IMR-90 (cell line): ENCODE data around the gene TULP4. TPM values are rescaled to one million over a fixed set of nuclear protein-coding genes. Genes with fewer than 3 reads are reported as not detected.
A peak's percentile ranks its signal among the peaks of the same experiment; 100 is the strongest.

Experiments
- ATAC-seq: fragments of 200-7000 bp; cut with Tn5 transposase; 2 replicates; pipeline ENCODE4 v1.9.1; 2020; ENCODE audit warnings: low read depth, mild to moderate bottlenecking, moderate library complexity
- BruUV-seq: library from RNA; stranded (reverse); fragments of 400-500 nt; replicated peaks from 2 replicates; lab custom pipeline; 2021; lab: Mats Ljungman, UMichigan
- CTCF ChIA-PET: fragments of 300-600 bp; formaldehyde crosslinking; extraction: SDS; loops from one replicate; lab custom pipeline; 2021; ENCODE audit warnings: antibody characterized with exemption; lab: Yijun Ruan, JAX
- POLR2A ChIA-PET: fragments of 300-600 bp; sonication (Branson Sonifier 250); formaldehyde crosslinking; loops from one replicate; lab custom pipeline; 2022; ENCODE audit warnings: antibody characterized with exemption; ENCODE audit not compliant: unreplicated experiment; lab: Charles Lee
- DNase-seq: peaks from one replicate; pipeline ENCODE4 v3.0.0; 2013
- H2AFZ ChIP-seq: replicated peaks from 2 replicates; pipeline ENCODE3; 2013; ENCODE audit warnings: low read length, mild to moderate bottlenecking; ENCODE audit not compliant: poor library complexity
- H2AK5ac ChIP-seq: 2 replicates; pipeline ENCODE4 v1.6.1; 2013; ENCODE audit warnings: low read depth, low read length, inconsistent platforms
- H2AK9ac ChIP-seq: replicated peaks from 2 replicates; pipeline ENCODE3; 2013; ENCODE audit warnings: mild to moderate bottlenecking, low read depth, low read length, moderate library complexity; ENCODE audit not compliant: poor library complexity
- H2BK120ac ChIP-seq: 2 replicates; pipeline ENCODE4 v1.6.1; 2013; ENCODE audit warnings: low read depth, low read length, inconsistent platforms
- H2BK15ac ChIP-seq: 3 replicates; pipeline ENCODE4 v1.6.1; 2013; ENCODE audit warnings: low read depth, low read length, inconsistent platforms
- H2BK20ac ChIP-seq: 2 replicates; pipeline ENCODE4 v1.6.1; 2013; ENCODE audit warnings: low read depth, mild to moderate bottlenecking, inconsistent platforms, low read length, moderate library complexity
- H2BK5ac ChIP-seq: 2 replicates; pipeline ENCODE4 v1.6.1; 2013; ENCODE audit warnings: mild to moderate bottlenecking, low read depth, low read length, inconsistent platforms; ENCODE audit not compliant: poor library complexity, severe bottlenecking
- H3K14ac ChIP-seq: replicated peaks from 2 replicates; pipeline ENCODE4 v1.6.1; 2013; ENCODE audit warnings: low read depth, low read length, inconsistent platforms
- H3K18ac ChIP-seq: 2 replicates; pipeline ENCODE4 v1.6.1; 2013; ENCODE audit warnings: low read depth, low read length, control low read depth
- H3K23ac ChIP-seq: 2 replicates; pipeline ENCODE4 v1.6.1; 2013; ENCODE audit warnings: low read depth, low read length, inconsistent platforms
- H3K27ac ChIP-seq: 2 replicates; pipeline ENCODE4 v1.5.1; 2013; ENCODE audit warnings: mild to moderate bottlenecking, control low read depth, low read length; ENCODE audit not compliant: insufficient read depth
- H3K27me3 ChIP-seq: 2 replicates; pipeline ENCODE4 v1.6.1; 2013; ENCODE audit warnings: low read length; ENCODE audit not compliant: control insufficient read depth, insufficient read depth
- H3K36me3 ChIP-seq: 2 replicates; pipeline ENCODE4 v1.6.1; 2013; ENCODE audit warnings: low read length, mixed read lengths; ENCODE audit not compliant: control insufficient read depth, insufficient read depth
- H3K4ac ChIP-seq: 2 replicates; pipeline ENCODE4 v1.6.1; 2013; ENCODE audit warnings: low read depth, low read length, inconsistent platforms
- H3K4me1 ChIP-seq: 2 replicates; pipeline ENCODE4 v1.6.1; 2013; ENCODE audit warnings: low read length, mixed read lengths; ENCODE audit not compliant: control insufficient read depth, insufficient read depth
- H3K4me2 ChIP-seq: 2 replicates; pipeline ENCODE4 v1.6.1; 2013; ENCODE audit warnings: low read depth, mild to moderate bottlenecking, control low read depth, low read length, moderate library complexity
- H3K4me3 ChIP-seq: 2 replicates; pipeline ENCODE4 v1.5.1; 2013; ENCODE audit warnings: low read depth, mild to moderate bottlenecking, control low read depth, low read length, moderate library complexity; ENCODE audit not compliant: insufficient read depth
- H3K56ac ChIP-seq: 2 replicates; pipeline ENCODE4 v1.6.1; 2013; ENCODE audit warnings: low read length, inconsistent platforms; ENCODE audit not compliant: insufficient read depth; ENCODE audit errors: extremely low read depth
- H3K79me1 ChIP-seq, 2 experiments: 2 replicates each; pipeline ENCODE4 v1.6.1; 2013; ENCODE audit warnings: low read length in 2 of 2, inconsistent platforms in 1 of 2, low read depth in 1 of 2
- H3K9ac ChIP-seq: 2 replicates; pipeline ENCODE4 v1.6.1; 2013; ENCODE audit warnings: low read depth, low read length, control low read depth
- H3K9me1 ChIP-seq: 2 replicates; pipeline ENCODE4 v1.6.1; 2013; ENCODE audit warnings: low read length, inconsistent platforms; ENCODE audit not compliant: insufficient read depth
- H3K9me3 ChIP-seq: 2 replicates; pipeline ENCODE4 v1.6.1; 2013; ENCODE audit warnings: low read length; ENCODE audit not compliant: control insufficient read depth, insufficient read depth
- H4K20me1 ChIP-seq: 2 replicates; pipeline ENCODE4 v1.6.1; 2013; ENCODE audit warnings: low read length, inconsistent platforms; ENCODE audit not compliant: insufficient read depth
- H4K5ac ChIP-seq: 2 replicates; pipeline ENCODE4 v1.6.1; 2013; ENCODE audit warnings: mild to moderate bottlenecking, low read depth, low read length, control low read depth
- H4K8ac ChIP-seq, 2 experiments: 2 replicates each; pipeline ENCODE4 v1.6.1; 2013; ENCODE audit warnings: low read depth in 2 of 2, low read length in 2 of 2, control low read depth in 1 of 2, inconsistent platforms in 1 of 2
- H4K91ac ChIP-seq: 2 replicates; pipeline ENCODE4 v1.6.1; 2013; ENCODE audit warnings: low read depth, low read length, inconsistent platforms; ENCODE audit not compliant: insufficient read depth
- BHLHE40 ChIP-seq: fragments of 150-350 bp; IDR thresholded peaks from 2 replicates; pipeline ENCODE4 v1.6.1; 2016; ENCODE audit warnings: mild to moderate bottlenecking, low read depth, low read length
- CEBPB ChIP-seq: IDR thresholded peaks from 2 replicates; pipeline ENCODE4 v1.6.1; 2012; ENCODE audit warnings: low read depth, low read length, improper control_type of control experiment
- CHD1 ChIP-seq: IDR thresholded peaks from 2 replicates; pipeline ENCODE4 v1.6.1; 2012; ENCODE audit warnings: low read depth, low read length, improper control_type of control experiment
- FOS ChIP-seq: fragments of 150-350 bp; IDR thresholded peaks from 2 replicates; pipeline ENCODE4 v1.6.1; 2016; ENCODE audit warnings: low read depth, low read length
- MAZ ChIP-seq: IDR thresholded peaks from 2 replicates; pipeline ENCODE4 v1.6.1; 2012; ENCODE audit warnings: low read depth, mild to moderate bottlenecking, low read length, improper control_type of control experiment, moderate library complexity, borderline replicate concordance
- MXI1 ChIP-seq: IDR thresholded peaks from 2 replicates; pipeline ENCODE4 v1.6.1; 2012; ENCODE audit warnings: low read depth, mild to moderate bottlenecking, low read length, moderate library complexity, borderline replicate concordance
- NFE2L2 ChIP-seq: fragments of 150-350 bp; IDR thresholded peaks from 2 replicates; pipeline ENCODE4 v1.6.1; 2016; ENCODE audit warnings: low read depth, mild to moderate bottlenecking, low read length
- POLR2A ChIP-seq: IDR thresholded peaks from 2 replicates; pipeline ENCODE4 v1.6.1; 2012; ENCODE audit warnings: mild to moderate bottlenecking, low read depth, low read length
- RAD21 ChIP-seq: IDR thresholded peaks from 2 replicates; pipeline ENCODE4 v1.6.1; 2012; ENCODE audit warnings: low read length, improper control_type of control experiment
- RCOR1 ChIP-seq: IDR thresholded peaks from 2 replicates; pipeline ENCODE4 v1.6.1; 2012; ENCODE audit warnings: mild to moderate bottlenecking, low read length, improper control_type of control experiment; ENCODE audit not compliant: insufficient replicate concordance
- RFX5 ChIP-seq: IDR thresholded peaks from 2 replicates; pipeline ENCODE4 v1.8.0; 2012; ENCODE audit warnings: low read depth, mild to moderate bottlenecking, low read length, moderate library complexity
- WGBS, 2 experiments: methylation state at CpG; one replicate each; pipeline versions ENCODE4 v1.1.5 to v1.1.7; 2013; ENCODE audit warnings: missing lambda C conversion rate in 2 of 2; ENCODE audit not compliant: insufficient read length in 1 of 2; ENCODE audit errors: extremely low coverage in 2 of 2; 5-methylcytosine and 5-hydroxymethylcytosine counted together
- dilution Hi-C: fragments of 300-500 bp; cut with HindIII; formaldehyde crosslinking; loops from one replicate; pipeline ENCODE4 v1.14.3; 2018; ENCODE audit warnings: low sequenced_read_pairs; ENCODE audit not compliant: unreplicated experiment
- in situ Hi-C: fragments of 300-500 bp; cut with MboI; formaldehyde crosslinking; loops from 3 replicates; pipeline ENCODE4 v1.14.3; 2019; ENCODE audit warnings: low sequenced_read_pairs, inconsistent platforms, mixed read lengths
- intact Hi-C: fragments of 100-400 bp; cut with micrococcal nuclease; formaldehyde crosslinking; loops from 2 replicates; pipeline ENCODE4 v1.10.0; 2022
- polyA plus RNA-seq, 3 experiments: library from polyadenylated mRNA; depleted of rRNA; stranded (reverse); fragments of >200 nt; gene quantifications; 2 replicates each; pipeline ENCODE4 v1.2.3, GENCODE V29; 2012; ENCODE audit warnings: low replicate concordance in 1 of 3
- total RNA-seq: library from RNA; depleted of rRNA; stranded (reverse); fragments of >200 nt; gene quantifications from 2 replicates; pipeline ENCODE4 v1.2.3, GENCODE V29; 2012
- TF ChIP-seq, protein P1 (sequence below): conservative IDR thresholded peaks from 2 replicates; pipeline ENCODE4 v1.5.1; 2012; ENCODE audit warnings: mild to moderate bottlenecking, low read depth, low read length, improper control_type of control experiment
- TF ChIP-seq, protein P2 (sequence below): fragments of 150-350 bp; IDR thresholded peaks from 2 replicates; pipeline ENCODE4 v1.6.1; 2017; ENCODE audit warnings: mild to moderate bottlenecking, antibody characterized with exemption, low read length, low read depth

The TULP4 gene
- total and polyA plus RNA-seq, 2 of the 4 experiments (the other 2 are of a cell fraction) = 8.1 to 30.6 TPM

GRCh38 chr6:158559895-158560835 is 247.9 kb downstream of the TULP4 start, which contains the start of gene TMEM181:
Gene TMEM181 (plus strand): TSS chr6:158560091. CDS start chr6:158560225, 134 bp downstream.
- intact Hi-C loops (loop anchor here (2.0 kb wide), 1 partner anchor 41 kb away; no protein-coding TSS in a partner anchor), dilution Hi-C loops (no loop called here), in situ Hi-C loops (no loop called here)
- ChIA-PET CTCF (interaction anchor here (0.8 kb wide), 1 partner anchor 10 kb away, joined by 3 read pairs; no protein-coding TSS in a partner anchor), POLR2A (interaction anchor here (0.7 kb wide), 1 partner anchor 125 kb away, joined by 3 read pairs; no protein-coding TSS in a partner anchor)
- H2AK5ac ChIP-seq = peak within 1 kb of the TSS; percentile 62
- peak within 1 kb of the TSS; percentile 95 for H3K27ac ChIP-seq
- H4K91ac ChIP-seq = peak within 1 kb of the TSS; percentile 95
- peak within 1 kb of the TSS; percentile 76 for H3K4me3 ChIP-seq
- no peaks in the 10 kb centered on the region for H3K27me3 ChIP-seq
- DNase-seq (peak; percentile 80), ATAC-seq (peak; percentile 74)
- H4K5ac ChIP-seq = peak within 1 kb of the TSS; percentile 100
- H3K79me1 ChIP-seq = peaks cover 13 to 47% of the 10 kb centered on the region in 2 experiments; a peak in 3 of 4 replicates
- H3K56ac ChIP-seq = peak within 1 kb of the TSS; percentile 91
- H2AFZ ChIP-seq = peak within 1 kb of the TSS; percentile 90
- no TSS peak for BruUV-seq
- H3K4me2 ChIP-seq = peak within 1 kb of the TSS; percentile 95
- peak within 1 kb of the TSS; percentile 89 for H3K23ac ChIP-seq
- H4K20me1 ChIP-seq = peaks cover 43% of the 10 kb centered on the region
- H2BK20ac ChIP-seq = peak within 1 kb of the TSS; percentile 50; the same call in 1 of the 2 replicates
- peak within 1 kb of the TSS; percentile 96 for H3K9ac ChIP-seq
- no peaks in the 10 kb centered on the region for H3K36me3 ChIP-seq
- peak within 1 kb of the TSS; percentile 94 for H3K18ac ChIP-seq
- peak within 1 kb of the TSS; percentile 87 for H3K4ac ChIP-seq
- peak within 1 kb of the TSS; percentile 76 for H2BK5ac ChIP-seq
- H2AK9ac ChIP-seq = peak within 1 kb of the TSS; percentile 91
- peak within 1 kb of the TSS; percentile 50 for H2BK120ac ChIP-seq
- no peaks in the 10 kb centered on the region for H3K9me3 ChIP-seq
- peak within 1 kb of the TSS; percentile 98 to 99 for H4K8ac ChIP-seq
- WGBS, 2 experiments = 0% methylated on average over 73 of the region's 120 CpGs; no CpG with 5 or more reads in 1 of the 2 experiments
- H2BK15ac ChIP-seq = peak within 1 kb of the TSS; percentile 55; the same call in 2 of the 3 replicates
- H3K4me1 ChIP-seq = peaks cover 12% of the 10 kb centered on the region
- peak within 1 kb of the TSS; percentile 93 for H3K14ac ChIP-seq
- peaks cover 25% of the 10 kb centered on the region for H3K9me1 ChIP-seq
- no peak for TF ChIP-seq CHD1
- no peak; the same call in 1 of the 2 replicates for TF ChIP-seq RAD21
- no peak for TF ChIP-seq RFX5
- no peak for TF ChIP-seq CEBPB
- no peak for TF ChIP-seq MXI1
- TF ChIP-seq, protein P1, sequence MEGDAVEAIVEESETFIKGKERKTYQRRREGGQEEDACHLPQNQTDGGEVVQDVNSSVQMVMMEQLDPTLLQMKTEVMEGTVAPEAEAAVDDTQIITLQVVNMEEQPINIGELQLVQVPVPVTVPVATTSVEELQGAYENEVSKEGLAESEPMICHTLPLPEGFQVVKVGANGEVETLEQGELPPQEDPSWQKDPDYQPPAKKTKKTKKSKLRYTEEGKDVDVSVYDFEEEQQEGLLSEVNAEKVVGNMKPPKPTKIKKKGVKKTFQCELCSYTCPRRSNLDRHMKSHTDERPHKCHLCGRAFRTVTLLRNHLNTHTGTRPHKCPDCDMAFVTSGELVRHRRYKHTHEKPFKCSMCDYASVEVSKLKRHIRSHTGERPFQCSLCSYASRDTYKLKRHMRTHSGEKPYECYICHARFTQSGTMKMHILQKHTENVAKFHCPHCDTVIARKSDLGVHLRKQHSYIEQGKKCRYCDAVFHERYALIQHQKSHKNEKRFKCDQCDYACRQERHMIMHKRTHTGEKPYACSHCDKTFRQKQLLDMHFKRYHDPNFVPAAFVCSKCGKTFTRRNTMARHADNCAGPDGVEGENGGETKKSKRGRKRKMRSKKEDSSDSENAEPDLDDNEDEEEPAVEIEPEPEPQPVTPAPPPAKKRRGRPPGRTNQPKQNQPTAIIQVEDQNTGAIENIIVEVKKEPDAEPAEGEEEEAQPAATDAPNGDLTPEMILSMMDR = no peak; the same call in 1 of the 2 replicates
- no peak for TF ChIP-seq NFE2L2
- peak; percentile 82 for TF ChIP-seq POLR2A
- no peak for TF ChIP-seq RCOR1
- 0 out of 2 replicates have a peak, but pooled peaks have one; percentile 26 for TF ChIP-seq FOS
- TF ChIP-seq, protein P2, sequence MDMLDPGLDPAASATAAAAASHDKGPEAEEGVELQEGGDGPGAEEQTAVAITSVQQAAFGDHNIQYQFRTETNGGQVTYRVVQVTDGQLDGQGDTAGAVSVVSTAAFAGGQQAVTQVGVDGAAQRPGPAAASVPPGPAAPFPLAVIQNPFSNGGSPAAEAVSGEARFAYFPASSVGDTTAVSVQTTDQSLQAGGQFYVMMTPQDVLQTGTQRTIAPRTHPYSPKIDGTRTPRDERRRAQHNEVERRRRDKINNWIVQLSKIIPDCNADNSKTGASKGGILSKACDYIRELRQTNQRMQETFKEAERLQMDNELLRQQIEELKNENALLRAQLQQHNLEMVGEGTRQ = peak; percentile 98
- TF ChIP-seq BHLHE40 = peak; percentile 91
- TF ChIP-seq MAZ = peak; percentile 63; the same call in 1 of the 2 replicates
